Measurements from ENCODE around the gene SPATA20. TPM values are rescaled to one million over a fixed set of nuclear protein-coding genes. Genes with fewer than 3 reads are reported as not detected.

The SPATA20 gene
- polyA plus RNA-seq, 1 donor from 2014 or later, result 53.5 TPM

DNA sequence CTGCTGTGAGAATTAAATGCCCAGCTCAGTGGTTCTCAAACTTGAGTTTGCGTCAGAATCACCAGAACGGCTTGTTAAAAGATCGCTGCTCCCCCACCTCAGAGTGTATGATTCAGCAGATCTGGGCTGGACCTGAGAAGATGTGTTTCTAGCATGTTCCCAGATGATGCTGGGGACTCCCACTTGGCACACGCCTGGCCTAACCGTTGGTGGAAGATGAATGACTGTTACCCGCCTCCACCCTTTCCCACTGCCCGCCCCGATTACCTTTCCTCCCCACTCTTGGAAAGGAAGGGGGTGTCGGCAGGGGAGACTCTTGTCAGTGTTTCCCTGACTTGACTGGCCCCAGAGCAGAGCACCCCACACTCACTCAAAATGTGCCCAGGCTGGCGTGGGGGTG, 58.5 kb downstream of the SPATA20 start:
- TF ChIP-seq, protein P1, sequence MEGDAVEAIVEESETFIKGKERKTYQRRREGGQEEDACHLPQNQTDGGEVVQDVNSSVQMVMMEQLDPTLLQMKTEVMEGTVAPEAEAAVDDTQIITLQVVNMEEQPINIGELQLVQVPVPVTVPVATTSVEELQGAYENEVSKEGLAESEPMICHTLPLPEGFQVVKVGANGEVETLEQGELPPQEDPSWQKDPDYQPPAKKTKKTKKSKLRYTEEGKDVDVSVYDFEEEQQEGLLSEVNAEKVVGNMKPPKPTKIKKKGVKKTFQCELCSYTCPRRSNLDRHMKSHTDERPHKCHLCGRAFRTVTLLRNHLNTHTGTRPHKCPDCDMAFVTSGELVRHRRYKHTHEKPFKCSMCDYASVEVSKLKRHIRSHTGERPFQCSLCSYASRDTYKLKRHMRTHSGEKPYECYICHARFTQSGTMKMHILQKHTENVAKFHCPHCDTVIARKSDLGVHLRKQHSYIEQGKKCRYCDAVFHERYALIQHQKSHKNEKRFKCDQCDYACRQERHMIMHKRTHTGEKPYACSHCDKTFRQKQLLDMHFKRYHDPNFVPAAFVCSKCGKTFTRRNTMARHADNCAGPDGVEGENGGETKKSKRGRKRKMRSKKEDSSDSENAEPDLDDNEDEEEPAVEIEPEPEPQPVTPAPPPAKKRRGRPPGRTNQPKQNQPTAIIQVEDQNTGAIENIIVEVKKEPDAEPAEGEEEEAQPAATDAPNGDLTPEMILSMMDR (IDR thresholded peaks at IDR 0.05; ENCODE audit: poor library complexity, severe bottlenecking), result no peak
- TF ChIP-seq, protein P2, sequence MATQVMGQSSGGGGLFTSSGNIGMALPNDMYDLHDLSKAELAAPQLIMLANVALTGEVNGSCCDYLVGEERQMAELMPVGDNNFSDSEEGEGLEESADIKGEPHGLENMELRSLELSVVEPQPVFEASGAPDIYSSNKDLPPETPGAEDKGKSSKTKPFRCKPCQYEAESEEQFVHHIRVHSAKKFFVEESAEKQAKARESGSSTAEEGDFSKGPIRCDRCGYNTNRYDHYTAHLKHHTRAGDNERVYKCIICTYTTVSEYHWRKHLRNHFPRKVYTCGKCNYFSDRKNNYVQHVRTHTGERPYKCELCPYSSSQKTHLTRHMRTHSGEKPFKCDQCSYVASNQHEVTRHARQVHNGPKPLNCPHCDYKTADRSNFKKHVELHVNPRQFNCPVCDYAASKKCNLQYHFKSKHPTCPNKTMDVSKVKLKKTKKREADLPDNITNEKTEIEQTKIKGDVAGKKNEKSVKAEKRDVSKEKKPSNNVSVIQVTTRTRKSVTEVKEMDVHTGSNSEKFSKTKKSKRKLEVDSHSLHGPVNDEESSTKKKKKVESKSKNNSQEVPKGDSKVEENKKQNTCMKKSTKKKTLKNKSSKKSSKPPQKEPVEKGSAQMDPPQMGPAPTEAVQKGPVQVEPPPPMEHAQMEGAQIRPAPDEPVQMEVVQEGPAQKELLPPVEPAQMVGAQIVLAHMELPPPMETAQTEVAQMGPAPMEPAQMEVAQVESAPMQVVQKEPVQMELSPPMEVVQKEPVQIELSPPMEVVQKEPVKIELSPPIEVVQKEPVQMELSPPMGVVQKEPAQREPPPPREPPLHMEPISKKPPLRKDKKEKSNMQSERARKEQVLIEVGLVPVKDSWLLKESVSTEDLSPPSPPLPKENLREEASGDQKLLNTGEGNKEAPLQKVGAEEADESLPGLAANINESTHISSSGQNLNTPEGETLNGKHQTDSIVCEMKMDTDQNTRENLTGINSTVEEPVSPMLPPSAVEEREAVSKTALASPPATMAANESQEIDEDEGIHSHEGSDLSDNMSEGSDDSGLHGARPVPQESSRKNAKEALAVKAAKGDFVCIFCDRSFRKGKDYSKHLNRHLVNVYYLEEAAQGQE (IDR thresholded peaks at IDR 0.05; ENCODE audit: borderline replicate concordance), result no peak
- TF ChIP-seq TAF1 (IDR thresholded peaks at IDR 0.05; ENCODE audit: low read depth), result no peak
- TF ChIP-seq MXI1 (conservative IDR thresholded peaks at IDR 0.05; ENCODE audit: poor library complexity, severe bottlenecking), result no peak
- TF ChIP-seq EP300 (conservative IDR thresholded peaks at IDR 0.05; ENCODE audit: poor library complexity, severe bottlenecking), result no peak
- no peak for TF ChIP-seq POLR2AphosphoS5 (IDR thresholded peaks at IDR 0.05)
- no peak for TF ChIP-seq RAD21 (conservative IDR thresholded peaks at IDR 0.05)
- no peak for TF ChIP-seq EZH2 (IDR thresholded peaks at IDR 0.05; ENCODE audit: borderline replicate concordance, insufficient read depth, low read length, poor library complexity, severe bottlenecking)
- TF ChIP-seq SMC3 (conservative IDR thresholded peaks at IDR 0.05; ENCODE audit: poor library complexity), result no peak
- H3K9me3 ChIP-seq (ENCODE audit: low read length), result no peaks in the 10 kb centered on the region
- no peaks in the 10 kb centered on the region for H3K9me2 ChIP-seq (ENCODE audit: insufficient read depth, low read length)
- H3K27ac ChIP-seq (ENCODE audit: low read length), result no peak overlapping the region
- H4K20me1 ChIP-seq (ENCODE audit: insufficient read depth), result no peaks in the 10 kb centered on the region
- H2AFZ ChIP-seq (ENCODE audit: low read depth, low read length), result no peak overlapping the region
- no peaks in the 10 kb centered on the region for H3K79me2 ChIP-seq (replicated peaks; ENCODE audit: insufficient read depth, low read length)
- H3K36me3 ChIP-seq (ENCODE audit: insufficient read depth, low read length), result no peaks in the 10 kb centered on the region
- no peak overlapping the region for H3K4me3 ChIP-seq (ENCODE audit: low read length)
- no peak overlapping the region for H3K9ac ChIP-seq (ENCODE audit: low read length)
- H3F3A ChIP-seq (ENCODE audit: insufficient read depth, low read length, poor library complexity, severe bottlenecking), result no peaks in the 10 kb centered on the region
- H3K4me2 ChIP-seq (ENCODE audit: low read length), result no peak overlapping the region
- H3K27me3 ChIP-seq (ENCODE audit: insufficient read depth, low read depth, low read length), result no peaks in the 10 kb centered on the region

Other genes starting within 250 kb of the SPATA20 start
- 6.9 and 9.5 TPM in 2 replicates for gene XYLT2, start 201.0 kb upstream of the SPATA20 start, polyA plus RNA-seq
- gene MRPL27, start 174.0 kb upstream of the SPATA20 start, polyA plus RNA-seq, result 118 and 138 TPM in 2 replicates
- gene EME1, start 173.9 kb upstream of the SPATA20 start, polyA plus RNA-seq, result 1.1 and 5.4 TPM in 2 replicates
- 67.2 and 71.4 TPM in 2 replicates for gene LRRC59, start 149.7 kb upstream of the SPATA20 start, polyA plus RNA-seq
- gene ACSF2, start 121.0 kb upstream of the SPATA20 start, polyA plus RNA-seq, result not detected in 2 replicates
- not detected in 2 replicates for gene CHAD, start 78.3 kb upstream of the SPATA20 start, polyA plus RNA-seq
- 61.9 and 73.5 TPM in 2 replicates for gene RSAD1, start 68.3 kb upstream of the SPATA20 start, polyA plus RNA-seq
- 0.34 and 0.35 TPM in 2 replicates for gene MYCBPAP, start 38.7 kb upstream of the SPATA20 start, polyA plus RNA-seq
- gene EPN3, start 14.4 kb upstream of the SPATA20 start, polyA plus RNA-seq, result not detected in 2 replicates
- 10.9 and 11.0 TPM in 2 replicates for gene CACNA1G, start 13.5 kb downstream of the SPATA20 start, polyA plus RNA-seq
- 0.08 TPM in 1 of 2 replicates, not detected in the other for gene ABCC3, start 87.7 kb downstream of the SPATA20 start, polyA plus RNA-seq
- 15.2 and 16.1 TPM in 2 replicates for gene ANKRD40, start 160.7 kb downstream of the SPATA20 start, polyA plus RNA-seq
- 634 and 677 TPM in 2 replicates for gene LUC7L3, start 172.4 kb downstream of the SPATA20 start, polyA plus RNA-seq
- gene ANKRD40CL, start 220.3 kb downstream of the SPATA20 start, polyA plus RNA-seq, result not detected in 2 replicates

Measured in neural cell (in vitro differentiated cells).